Endodermal cell (in vitro differentiated cells): ENCODE results near the gene FGF18. TPM values are rescaled to one million over a fixed set of nuclear protein-coding genes. Genes with fewer than 3 reads are reported as not detected.

Experiments
- DNase-seq: peaks from one replicate; pipeline ENCODE4 v3.0.0-alpha.2; 2017
- H3K27ac ChIP-seq: 2 replicates; pipeline ENCODE4 v1.5.1; 2013; ENCODE audit warnings: mild to moderate bottlenecking, low read depth, low read length, moderate library complexity
- H3K27me3 ChIP-seq: 2 replicates; pipeline ENCODE4 v1.6.1; 2013; ENCODE audit warnings: mild to moderate bottlenecking, low read length, moderate library complexity; ENCODE audit not compliant: insufficient read depth, control insufficient read depth, poor library complexity, severe bottlenecking
- H3K36me3 ChIP-seq: 2 replicates; pipeline ENCODE4 v1.7.0; 2013; ENCODE audit warnings: mild to moderate bottlenecking, low read length, moderate library complexity; ENCODE audit not compliant: control insufficient read depth, insufficient read depth
- H3K4me1 ChIP-seq: one replicate; pipeline ENCODE4 v1.7.0; 2013; ENCODE audit warnings: low read length; ENCODE audit not compliant: control insufficient read depth, insufficient read depth
- H3K4me3 ChIP-seq: 2 replicates; pipeline ENCODE4 v1.5.1; 2013; ENCODE audit warnings: mild to moderate bottlenecking, low read length, moderate library complexity
- H3K9ac ChIP-seq: 2 replicates; pipeline ENCODE4 v1.6.1; 2013; ENCODE audit warnings: mild to moderate bottlenecking, low read length, moderate library complexity; ENCODE audit not compliant: poor library complexity, severe bottlenecking; ENCODE audit errors: extremely low read depth
- H3K9me3 ChIP-seq: 2 replicates; pipeline ENCODE4 v1.6.1; 2013; ENCODE audit warnings: mild to moderate bottlenecking, low read length, moderate library complexity; ENCODE audit not compliant: control insufficient read depth
- H3K27ac Mint-ChIP-seq: 2 replicates; pipeline ENCODE4 v1.8.0; 2020; ENCODE audit warnings: mixed read lengths
- H3K27me3 Mint-ChIP-seq: 2 replicates; pipeline ENCODE4 v1.8.0; 2021; ENCODE audit warnings: mild to moderate bottlenecking, mixed read lengths; ENCODE audit not compliant: insufficient read depth
- H3K36me3 Mint-ChIP-seq: 2 replicates; pipeline ENCODE4 v1.8.0; 2020; ENCODE audit warnings: low read depth, mixed read lengths
- H3K4me1 Mint-ChIP-seq: 2 replicates; pipeline ENCODE4 v1.8.0; 2020; ENCODE audit warnings: mixed read lengths
- H3K4me3 Mint-ChIP-seq: 2 replicates; pipeline ENCODE4 v1.8.0; 2020; ENCODE audit warnings: mild to moderate bottlenecking, moderate library complexity, mixed read lengths
- H3K9me3 Mint-ChIP-seq: 2 replicates; pipeline ENCODE4 v1.8.0; 2020; ENCODE audit warnings: mild to moderate bottlenecking, mixed read lengths
- WGBS, 2 experiments: methylation state at CpG; one replicate each; pipeline versions ENCODE4 v1.1.5 to v1.1.7; 2013; ENCODE audit warnings: missing lambda C conversion rate in 2 of 2, mixed read lengths in 1 of 2; ENCODE audit not compliant: insufficient coverage in 1 of 2, insufficient read length in 1 of 2; 5-methylcytosine and 5-hydroxymethylcytosine counted together
- total RNA-seq, 2 donors: library from RNA; stranded (reverse); fragmentation: NEBNext Ultra II Directional in 1 of 2; extraction: Animal tissue kit (Norgen Biotek cat#: 25700) in 1 of 2; gene quantifications; 2 replicates in 1 of 2; 3 replicates in 1 of 2; pipeline ENCODE4 v1.2.1, GENCODE V29; 2021
- TF ChIP-seq, protein P1 (sequence below): fragments of 200-600 bp; sonication (generic); conservative IDR thresholded peaks from 2 replicates; pipeline ENCODE4 v1.5.0; 2021; ENCODE audit warnings: antibody characterized with exemption, mild to moderate bottlenecking

Gene FGF18
- total RNA-seq, 2 donors from 2014 or later: 0.44 to 0.57 TPM

GRCh38 chr5:171415115-171415730 lies 4.2 kb upstream of the FGF18 start:
- no peak overlapping the region for H3K27ac ChIP-seq
- H3K27me3 ChIP-seq: peaks cover 14% of the 10 kb centered on the region
- no peak overlapping the region for H3K4me3 ChIP-seq
- no peak overlapping the region for H3K9ac ChIP-seq
- no peaks in the 10 kb centered on the region for H3K4me1 ChIP-seq
- Mint-ChIP-seq H3K27ac (no peak overlapping the region), H3K4me3 (no peak overlapping the region), H3K9me3 (no peaks in the 10 kb centered on the region), H3K27me3 (peaks cover 8% of the 10 kb centered on the region), H3K4me1 (peaks cover 4% of the 10 kb centered on the region), H3K36me3 (peaks cover 30% of the 10 kb centered on the region)
- WGBS, 2 experiments: 89 to 95% methylated on average over 6 to 9 of the region's 9 CpGs
- DNase-seq: peak; percentile 49
- peaks cover 43% of the 10 kb centered on the region for H3K36me3 ChIP-seq
- TF ChIP-seq, protein P1, sequence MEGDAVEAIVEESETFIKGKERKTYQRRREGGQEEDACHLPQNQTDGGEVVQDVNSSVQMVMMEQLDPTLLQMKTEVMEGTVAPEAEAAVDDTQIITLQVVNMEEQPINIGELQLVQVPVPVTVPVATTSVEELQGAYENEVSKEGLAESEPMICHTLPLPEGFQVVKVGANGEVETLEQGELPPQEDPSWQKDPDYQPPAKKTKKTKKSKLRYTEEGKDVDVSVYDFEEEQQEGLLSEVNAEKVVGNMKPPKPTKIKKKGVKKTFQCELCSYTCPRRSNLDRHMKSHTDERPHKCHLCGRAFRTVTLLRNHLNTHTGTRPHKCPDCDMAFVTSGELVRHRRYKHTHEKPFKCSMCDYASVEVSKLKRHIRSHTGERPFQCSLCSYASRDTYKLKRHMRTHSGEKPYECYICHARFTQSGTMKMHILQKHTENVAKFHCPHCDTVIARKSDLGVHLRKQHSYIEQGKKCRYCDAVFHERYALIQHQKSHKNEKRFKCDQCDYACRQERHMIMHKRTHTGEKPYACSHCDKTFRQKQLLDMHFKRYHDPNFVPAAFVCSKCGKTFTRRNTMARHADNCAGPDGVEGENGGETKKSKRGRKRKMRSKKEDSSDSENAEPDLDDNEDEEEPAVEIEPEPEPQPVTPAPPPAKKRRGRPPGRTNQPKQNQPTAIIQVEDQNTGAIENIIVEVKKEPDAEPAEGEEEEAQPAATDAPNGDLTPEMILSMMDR: no peak
- no peaks in the 10 kb centered on the region for H3K9me3 ChIP-seq

DNA sequence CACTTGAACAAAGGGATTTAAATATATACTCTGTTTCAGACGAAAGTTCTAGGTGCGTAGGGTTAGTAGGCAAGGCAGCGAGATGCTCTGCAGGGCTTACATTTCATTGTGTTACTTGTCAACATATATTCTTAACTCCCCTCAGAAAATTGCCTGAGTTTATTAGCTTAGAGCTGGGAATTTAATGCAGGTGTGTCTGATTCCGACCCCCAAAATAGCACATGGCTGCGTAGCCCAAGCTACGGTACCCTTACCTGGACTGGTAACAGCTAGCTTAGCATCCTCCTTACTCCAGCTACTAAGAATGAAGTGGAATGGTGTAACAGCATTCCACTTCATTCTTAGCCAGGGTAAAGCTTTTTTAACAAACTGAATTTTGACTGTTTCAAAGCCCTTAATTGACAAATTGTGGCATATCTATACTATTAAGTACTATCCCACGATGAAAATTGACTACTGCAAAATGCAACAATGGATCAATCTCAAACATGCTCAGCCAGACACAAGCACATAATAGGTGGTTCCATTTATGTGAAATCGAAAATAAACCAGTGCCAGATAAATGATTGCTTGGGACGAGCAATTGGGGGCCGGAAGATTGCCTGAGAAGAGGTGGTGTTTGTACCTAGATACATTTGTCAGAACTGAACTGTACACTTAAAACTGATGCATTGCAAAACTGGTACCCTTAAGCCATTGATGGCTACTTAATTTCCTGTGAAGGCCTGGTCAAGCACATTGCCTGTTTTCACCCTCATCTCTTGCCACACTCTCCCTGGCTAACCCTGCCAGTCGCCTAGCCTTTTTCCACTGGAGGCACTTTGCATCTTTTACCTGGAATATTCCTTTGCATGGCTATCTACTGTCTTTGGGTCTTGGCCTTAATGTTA lies 3.0 kb upstream of the FGF18 start:
- TF ChIP-seq, protein P1: no peak
- H3K36me3 Mint-ChIP-seq: peaks cover 18% of the 10 kb centered on the region
- Histone ChIP-seq H3K4me1 (no peaks in the 10 kb centered on the region), H3K9ac (no peak overlapping the region), H3K9me3 (no peaks in the 10 kb centered on the region), H3K27me3 (peaks cover 26% of the 10 kb centered on the region), H3K4me3 (no peak overlapping the region), H3K27ac (no peak overlapping the region), H3K36me3 (peaks cover 32% of the 10 kb centered on the region)
- H3K4me3 Mint-ChIP-seq: no peak overlapping the region
- H3K27ac Mint-ChIP-seq: no peak overlapping the region
- WGBS, 2 experiments: 93 to 97% methylated on average over 8 to 11 of the region's 11 CpGs
- no peaks in the 10 kb centered on the region for H3K9me3 Mint-ChIP-seq
- peak; percentile 51 for DNase-seq
- H3K4me1 Mint-ChIP-seq: peaks cover 5% of the 10 kb centered on the region
- H3K27me3 Mint-ChIP-seq: peaks cover 19% of the 10 kb centered on the region

DNA sequence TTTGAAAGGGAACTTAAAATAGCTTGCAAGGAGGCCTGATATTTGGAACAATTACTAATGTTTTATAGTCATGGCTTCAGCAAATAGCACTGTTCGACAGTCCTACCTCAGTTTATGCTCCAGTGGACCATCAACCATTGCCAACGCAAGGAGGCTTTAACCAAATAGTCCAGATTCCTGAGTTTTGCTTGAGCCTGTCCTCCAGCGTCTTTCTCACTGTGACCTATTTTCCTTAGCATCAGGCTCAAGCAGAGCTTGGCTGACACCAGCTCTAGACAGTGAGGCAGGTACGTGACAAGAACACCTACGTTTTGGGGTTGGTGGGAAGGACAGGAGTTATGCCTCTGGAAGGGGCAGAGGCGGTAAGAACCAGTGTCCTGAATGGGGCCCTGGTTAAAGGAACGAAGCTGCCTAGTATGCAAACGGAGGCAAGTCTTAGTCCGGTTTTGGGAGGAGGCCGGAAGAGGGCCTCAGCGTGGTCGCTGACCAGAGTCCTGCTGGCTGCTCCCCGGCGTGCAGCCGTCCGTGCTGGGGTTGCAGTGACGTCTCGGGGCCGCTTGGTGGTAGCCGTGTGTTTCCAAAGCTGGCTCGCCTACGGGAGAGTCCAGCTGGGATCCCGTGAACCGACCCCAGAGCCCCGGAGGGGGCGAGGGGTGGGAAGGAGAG lies 998 bp upstream of the FGF18 start:
- peak overlapping the region; percentile 59 for H3K4me3 Mint-ChIP-seq
- Histone ChIP-seq H3K27me3 (peaks cover 39% of the 10 kb centered on the region), H3K9ac (no peak overlapping the region), H3K4me3 (peak overlapping the region; percentile 83), H3K9me3 (no peaks in the 10 kb centered on the region), H3K4me1 (no peaks in the 10 kb centered on the region), H3K36me3 (peaks cover 12% of the 10 kb centered on the region), H3K27ac (no peak overlapping the region)
- H3K4me1 Mint-ChIP-seq: peaks cover 5% of the 10 kb centered on the region
- peaks cover 37% of the 10 kb centered on the region for H3K27me3 Mint-ChIP-seq
- no peaks in the 10 kb centered on the region for H3K9me3 Mint-ChIP-seq
- DNase-seq: peak; percentile 98
- TF ChIP-seq, protein P1: peak; percentile 95
- H3K27ac Mint-ChIP-seq: no peak overlapping the region
- WGBS, 2 experiments: 10 to 12% methylated on average over 17 to 26 of the region's 26 CpGs
- no peaks in the 10 kb centered on the region for H3K36me3 Mint-ChIP-seq
